GM18526 (cell line): ENCODE measurements around the gene RNF113B.

ENCODE experiments used
- POLR2A ChIP-seq: IDR thresholded peaks from 3 replicates; pipeline ENCODE4 v1.6.1; 2011; ENCODE audit not compliant: insufficient read length; ENCODE audit errors: extremely low read depth

RNF113B gene

GRCh38 chr13:98143157-98143553, 33.9 kb downstream of the RNF113B start:
- TF ChIP-seq POLR2A: no peak

GRCh38 chr13:98142380-98143156, 34.5 kb downstream of the RNF113B start, which contains the start of gene FARP1:
Gene FARP1, plus strand, starts transcription at chr13:98143094. Its CDS starts 70,149 bp downstream, at chr13:98213243.
- TF ChIP-seq POLR2A: no peak

GRCh38 chr13:98141509-98142379, 35.3 kb downstream of the RNF113B start:
- TF ChIP-seq POLR2A: no peak

- TF ChIP-seq POLR2A: no peak
Measured at GRCh38 chr13:98141091-98141490, 36.0 kb downstream of the RNF113B start.

- TF ChIP-seq POLR2A: no peak
Measured at GRCh38 chr13:98134901-98135300, 42.2 kb downstream of the RNF113B start.

- TF ChIP-seq POLR2A: no peak
Measured at GRCh38 chr13:98133946-98134345, 43.1 kb downstream of the RNF113B start.

GRCh38 chr13:98129059-98129746, 47.9 kb downstream of the RNF113B start:
- TF ChIP-seq POLR2A: no peak
